H9 (cell line): ENCODE data around the gene GPR160. TPM values are rescaled to one million over a fixed set of nuclear protein-coding genes. Genes with fewer than 3 reads are reported as not detected.

Experiments
- DNase-seq: peaks from one replicate; pipeline ENCODE4 v3.0.0-alpha.2; 2017
- H2AFZ ChIP-seq: one replicate; pipeline ENCODE4 v1.6.1; 2013; ENCODE audit warnings: mild to moderate bottlenecking, low read length, control low read depth, moderate library complexity
- H2AK5ac ChIP-seq: 2 replicates; pipeline ENCODE4 v1.6.1; 2013; ENCODE audit warnings: low read length, control low read depth, mixed read lengths; ENCODE audit not compliant: insufficient read length
- H2BK120ac ChIP-seq: one replicate; pipeline ENCODE4 v1.6.1; 2013; ENCODE audit warnings: low read depth, mild to moderate bottlenecking, low read length, control low read depth, inconsistent platforms; ENCODE audit not compliant: poor library complexity, severe bottlenecking
- H2BK12ac ChIP-seq: 2 replicates; pipeline ENCODE4 v1.6.1; 2013; ENCODE audit warnings: low read length, control low read depth, mixed read lengths, low read depth; ENCODE audit not compliant: insufficient read length
- H2BK15ac ChIP-seq: 2 replicates; pipeline ENCODE4 v1.6.1; 2013; ENCODE audit warnings: low read depth, low read length, control low read depth
- H2BK20ac ChIP-seq: one replicate; pipeline ENCODE4 v1.6.1; 2013; ENCODE audit warnings: low read depth, mild to moderate bottlenecking, low read length, control low read depth, inconsistent platforms; ENCODE audit not compliant: poor library complexity, severe bottlenecking
- H2BK5ac ChIP-seq: 2 replicates; pipeline ENCODE4 v1.6.1; 2013; ENCODE audit warnings: low read length, control low read depth, mixed read lengths; ENCODE audit not compliant: insufficient read length
- H3K14ac ChIP-seq: 2 replicates; pipeline ENCODE4 v1.6.1; 2013; ENCODE audit warnings: low read length, control low read depth; ENCODE audit not compliant: insufficient read depth
- H3K18ac ChIP-seq: 2 replicates; pipeline ENCODE4 v1.6.1; 2013; ENCODE audit warnings: low read depth, mild to moderate bottlenecking, mixed read lengths, low read length, control low read depth; ENCODE audit not compliant: insufficient read length
- H3K23ac ChIP-seq: 2 replicates; pipeline ENCODE4 v1.6.1; 2013; ENCODE audit warnings: low read length, control low read depth, mixed read lengths, low read depth; ENCODE audit not compliant: insufficient read length
- H3K23me2 ChIP-seq: 2 replicates; pipeline ENCODE4 v1.6.1; 2013; ENCODE audit warnings: low read depth, mild to moderate bottlenecking, mixed read lengths, low read length, control low read depth; ENCODE audit not compliant: insufficient read length, poor library complexity, severe bottlenecking
- H3K27ac ChIP-seq: 2 replicates; pipeline ENCODE4 v1.5.1; 2013; ENCODE audit warnings: low read length, control low read depth, mixed read lengths, low read depth; ENCODE audit not compliant: insufficient read length
- H3K27me3 ChIP-seq: 2 replicates; pipeline ENCODE4 v1.6.1; 2013; ENCODE audit warnings: low read length, control low read depth, inconsistent platforms; ENCODE audit not compliant: insufficient read depth
- H3K4ac ChIP-seq: 2 replicates; pipeline ENCODE4 v1.6.1; 2013; ENCODE audit warnings: low read depth, mild to moderate bottlenecking, control low read depth, inconsistent platforms, low read length, moderate library complexity
- H3K4me1 ChIP-seq: 2 replicates; pipeline ENCODE4 v1.6.1; 2013; ENCODE audit warnings: low read length, control low read depth, inconsistent platforms; ENCODE audit not compliant: insufficient read depth
- H3K4me2 ChIP-seq: 2 replicates; pipeline ENCODE4 v1.6.1; 2013; ENCODE audit warnings: low read length, control low read depth, mixed read lengths; ENCODE audit not compliant: insufficient read length, insufficient read depth
- H3K56ac ChIP-seq: 2 replicates; pipeline ENCODE4 v1.6.1; 2013; ENCODE audit warnings: low read depth, mild to moderate bottlenecking, mixed read lengths, low read length, control low read depth; ENCODE audit not compliant: insufficient read length
- H3K79me1 ChIP-seq: 2 replicates; pipeline ENCODE4 v1.6.1; 2013; ENCODE audit warnings: low read depth, mild to moderate bottlenecking, moderate library complexity, low read length, control low read depth, inconsistent platforms; ENCODE audit not compliant: insufficient read depth, poor library complexity, severe bottlenecking
- H3K79me2 ChIP-seq: 2 replicates; pipeline ENCODE4 v1.6.1; 2013; ENCODE audit warnings: low read length, control low read depth, inconsistent platforms; ENCODE audit not compliant: insufficient read depth
- H3K9ac ChIP-seq: 2 replicates; pipeline ENCODE4 v1.6.1; 2013; ENCODE audit warnings: low read length, control low read depth, mixed read lengths; ENCODE audit not compliant: insufficient read length; ENCODE audit errors: extremely low read depth
- H3K9me3 ChIP-seq: one replicate; pipeline ENCODE4 v1.6.1; 2013; ENCODE audit warnings: low read depth, low read length, inconsistent platforms; ENCODE audit not compliant: control insufficient read depth
- H3T11ph ChIP-seq: one replicate; pipeline ENCODE4 v1.6.1; 2013; ENCODE audit warnings: mild to moderate bottlenecking, low read length, control low read depth, inconsistent platforms
- H4K20me1 ChIP-seq: one replicate; pipeline ENCODE4 v1.6.1; 2013; ENCODE audit not compliant: control insufficient read depth, insufficient read length, insufficient read depth
- H4K5ac ChIP-seq: 2 replicates; pipeline ENCODE4 v1.6.1; 2013; ENCODE audit warnings: low read depth, mild to moderate bottlenecking, mixed read lengths, low read length, control low read depth; ENCODE audit not compliant: insufficient read length
- H4K8ac ChIP-seq: replicated peaks from 2 replicates; pipeline ENCODE4 v1.6.1; 2013; ENCODE audit warnings: low read length, control low read depth, mixed read lengths, low read depth; ENCODE audit not compliant: insufficient read length
- H4K91ac ChIP-seq: 2 replicates; pipeline ENCODE4 v1.6.1; 2013; ENCODE audit warnings: low read depth, mild to moderate bottlenecking, moderate library complexity, mixed read lengths, low read length, control low read depth; ENCODE audit not compliant: insufficient read length
- H3K27ac Mint-ChIP-seq, 3 experiments: 2 replicates in 2 of 3; 3 replicates in 1 of 3; pipeline ENCODE4 v1.8.0; 2020 to 2021; ENCODE audit warnings: mixed read lengths in 3 of 3, mild to moderate bottlenecking in 1 of 3, moderate library complexity in 1 of 3
- H3K27me3 Mint-ChIP-seq: 2 replicates; pipeline ENCODE4 v1.8.0; 2021; ENCODE audit warnings: low read depth, mild to moderate bottlenecking, moderate library complexity, mixed read lengths
- H3K36me3 Mint-ChIP-seq, 3 experiments: 2 replicates in 2 of 3; 3 replicates in 1 of 3; pipeline ENCODE4 v1.8.0; 2020 to 2021; ENCODE audit warnings: low read depth in 3 of 3, mixed read lengths in 3 of 3; ENCODE audit not compliant: insufficient read depth in 1 of 3
- H3K4me1 Mint-ChIP-seq, 2 experiments: 2 replicates each; pipeline ENCODE4 v1.8.0; 2020; ENCODE audit warnings: mixed read lengths in 2 of 2
- H3K4me3 Mint-ChIP-seq, 2 experiments: 2 replicates in 1 of 2; 3 replicates in 1 of 2; pipeline ENCODE4 v1.8.0; 2020 to 2021; ENCODE audit warnings: mild to moderate bottlenecking in 2 of 2, mixed read lengths in 2 of 2, moderate library complexity in 1 of 2
- H3K9me3 Mint-ChIP-seq, 2 experiments: 2 replicates in 1 of 2; 3 replicates in 1 of 2; pipeline ENCODE4 v1.8.0; 2020; ENCODE audit warnings: mild to moderate bottlenecking in 2 of 2, mixed read lengths in 2 of 2, moderate library complexity in 1 of 2
- CTCF ChIP-seq: fragments of 200-600 bp; sonication (generic); conservative IDR thresholded peaks from 3 replicates; pipeline ENCODE4 v1.8.0; 2021; ENCODE audit warnings: antibody characterized with exemption, mild to moderate bottlenecking
- total RNA-seq: library from RNA; stranded (reverse); gene quantifications from 2 replicates; pipeline ENCODE4 v1.2.1, GENCODE V29; 2021

The GPR160 gene
- total RNA-seq, 1 experiment from 2014 or later = 14.1 TPM

- Histone ChIP-seq H2BK15ac (no peak overlapping the region), H3K4ac (no peak overlapping the region), H3K9ac (no peak overlapping the region), H3K18ac (no peak overlapping the region), H2BK12ac (no peak overlapping the region), H3T11ph (no peak overlapping the region), H3K79me2 (no peaks in the 10 kb centered on the region), H2BK120ac (no peak overlapping the region), H3K14ac (no peak overlapping the region), H3K4me2 (no peak overlapping the region), H4K20me1 (no peaks in the 10 kb centered on the region), H4K91ac (no peak overlapping the region), H3K9me3 (no peaks in the 10 kb centered on the region), H3K23ac (no peak overlapping the region), H4K8ac (no peak overlapping the region), H2BK20ac (no peak overlapping the region), H2BK5ac (no peak overlapping the region), H3K27me3 (no peaks in the 10 kb centered on the region), H3K23me2 (no peaks in the 10 kb centered on the region), H3K27ac (no peak overlapping the region), H3K56ac (no peak overlapping the region), H3K79me1 (no peaks in the 10 kb centered on the region), H2AK5ac (no peak overlapping the region), H4K5ac (no peak overlapping the region), H3K4me1 (no peaks in the 10 kb centered on the region), H2AFZ (no peak overlapping the region)
- Mint-ChIP-seq H3K27me3 (no peaks in the 10 kb centered on the region), H3K36me3 (peaks cover 17 to 40% (median 34%) of the 10 kb centered on the region in 3 experiments; a peak in 6 of 7 replicates), H3K4me1 (no peaks in the 10 kb centered on the region), H3K4me3 (no peak overlapping the region), H3K9me3 (no peaks in the 10 kb centered on the region), H3K27ac (no peak overlapping the region)
- no peak for DNase-seq
- no peak for TF ChIP-seq CTCF
Observed at GRCh38 chr3:170130532-170130931, 92.7 kb downstream of the GPR160 start.
